ENCODE results near the gene SACS.

GRCh38 chr13:23463661-23464060, 30.2 kb upstream of the SACS start:
- TF ChIP-seq, protein P1, sequence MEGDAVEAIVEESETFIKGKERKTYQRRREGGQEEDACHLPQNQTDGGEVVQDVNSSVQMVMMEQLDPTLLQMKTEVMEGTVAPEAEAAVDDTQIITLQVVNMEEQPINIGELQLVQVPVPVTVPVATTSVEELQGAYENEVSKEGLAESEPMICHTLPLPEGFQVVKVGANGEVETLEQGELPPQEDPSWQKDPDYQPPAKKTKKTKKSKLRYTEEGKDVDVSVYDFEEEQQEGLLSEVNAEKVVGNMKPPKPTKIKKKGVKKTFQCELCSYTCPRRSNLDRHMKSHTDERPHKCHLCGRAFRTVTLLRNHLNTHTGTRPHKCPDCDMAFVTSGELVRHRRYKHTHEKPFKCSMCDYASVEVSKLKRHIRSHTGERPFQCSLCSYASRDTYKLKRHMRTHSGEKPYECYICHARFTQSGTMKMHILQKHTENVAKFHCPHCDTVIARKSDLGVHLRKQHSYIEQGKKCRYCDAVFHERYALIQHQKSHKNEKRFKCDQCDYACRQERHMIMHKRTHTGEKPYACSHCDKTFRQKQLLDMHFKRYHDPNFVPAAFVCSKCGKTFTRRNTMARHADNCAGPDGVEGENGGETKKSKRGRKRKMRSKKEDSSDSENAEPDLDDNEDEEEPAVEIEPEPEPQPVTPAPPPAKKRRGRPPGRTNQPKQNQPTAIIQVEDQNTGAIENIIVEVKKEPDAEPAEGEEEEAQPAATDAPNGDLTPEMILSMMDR (IDR thresholded peaks at IDR 0.05) = no peak
- no peak for TF ChIP-seq ZFX (IDR thresholded peaks at IDR 0.05; ENCODE audit: borderline replicate concordance)

Data from 22Rv1 (cell line).